Erythroblast (primary cell): ENCODE results near the gene PTPRD.

Experiments used
- GATA1 ChIP-seq: IDR thresholded peaks from 2 replicates; pipeline ENCODE4 v1.6.1; 2011; ENCODE audit warnings: low read depth, mild to moderate bottlenecking, control low read depth, low read length, moderate library complexity
- POLR2A ChIP-seq: IDR thresholded peaks from 2 replicates; pipeline ENCODE4 v1.6.1; 2011; ENCODE audit warnings: mild to moderate bottlenecking, low read length

- TF ChIP-seq POLR2A (no peak), GATA1 (no peak)
These were observed 1.5 kb upstream of the PTPRD start for GRCh38 chr9:10614196-10614800.
